ENCODE results near the gene HOOK1. TPM values are rescaled to one million over a fixed set of nuclear protein-coding genes. Genes with fewer than 3 reads are reported as not detected.
A peak's percentile ranks its signal among the peaks of the same experiment; 100 is the strongest.

Gene HOOK1
- total and polyA plus RNA-seq, 2 of the 13 experiments (the other 11 are each of a cell fraction or from before 2014, with no cell fraction given): 11.3 to 24.2 TPM

DNA sequence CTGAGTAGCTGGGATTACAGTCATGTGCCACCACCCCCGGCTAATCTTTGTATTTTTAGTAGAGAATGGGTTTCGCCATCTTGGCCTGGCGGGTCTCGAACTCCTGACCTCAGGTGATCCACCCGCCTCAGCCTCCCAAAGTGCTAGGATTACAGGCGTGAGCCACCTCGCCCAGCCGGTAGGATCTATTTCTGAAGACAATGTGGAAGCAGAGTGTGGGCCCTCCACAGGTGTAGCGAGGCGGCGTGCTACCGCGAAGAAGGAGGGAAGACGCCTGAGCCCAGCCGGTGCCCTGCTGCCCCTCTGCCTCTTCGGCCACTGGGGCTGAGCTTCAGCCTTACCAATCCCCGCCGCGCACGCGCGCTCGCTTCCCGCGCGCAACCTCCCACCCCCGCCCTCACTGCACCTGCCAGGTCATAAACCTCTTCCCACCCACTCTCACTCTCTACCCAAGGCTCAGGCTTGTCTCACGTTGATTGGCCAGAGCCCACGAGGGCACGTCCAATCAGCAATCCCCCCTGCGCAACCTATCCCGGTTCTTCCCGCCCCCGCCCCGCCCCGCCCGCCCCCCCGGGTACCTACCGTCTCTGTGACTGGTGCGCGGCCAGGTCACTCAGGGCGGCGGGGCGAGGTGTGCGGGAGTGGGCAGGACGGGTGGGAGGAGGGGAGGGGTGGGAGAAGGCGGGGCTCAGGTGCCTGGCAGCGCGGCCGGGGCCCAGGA, 409 bp upstream of the HOOK1 start (continued):
- TF ChIP-seq, protein P1, sequence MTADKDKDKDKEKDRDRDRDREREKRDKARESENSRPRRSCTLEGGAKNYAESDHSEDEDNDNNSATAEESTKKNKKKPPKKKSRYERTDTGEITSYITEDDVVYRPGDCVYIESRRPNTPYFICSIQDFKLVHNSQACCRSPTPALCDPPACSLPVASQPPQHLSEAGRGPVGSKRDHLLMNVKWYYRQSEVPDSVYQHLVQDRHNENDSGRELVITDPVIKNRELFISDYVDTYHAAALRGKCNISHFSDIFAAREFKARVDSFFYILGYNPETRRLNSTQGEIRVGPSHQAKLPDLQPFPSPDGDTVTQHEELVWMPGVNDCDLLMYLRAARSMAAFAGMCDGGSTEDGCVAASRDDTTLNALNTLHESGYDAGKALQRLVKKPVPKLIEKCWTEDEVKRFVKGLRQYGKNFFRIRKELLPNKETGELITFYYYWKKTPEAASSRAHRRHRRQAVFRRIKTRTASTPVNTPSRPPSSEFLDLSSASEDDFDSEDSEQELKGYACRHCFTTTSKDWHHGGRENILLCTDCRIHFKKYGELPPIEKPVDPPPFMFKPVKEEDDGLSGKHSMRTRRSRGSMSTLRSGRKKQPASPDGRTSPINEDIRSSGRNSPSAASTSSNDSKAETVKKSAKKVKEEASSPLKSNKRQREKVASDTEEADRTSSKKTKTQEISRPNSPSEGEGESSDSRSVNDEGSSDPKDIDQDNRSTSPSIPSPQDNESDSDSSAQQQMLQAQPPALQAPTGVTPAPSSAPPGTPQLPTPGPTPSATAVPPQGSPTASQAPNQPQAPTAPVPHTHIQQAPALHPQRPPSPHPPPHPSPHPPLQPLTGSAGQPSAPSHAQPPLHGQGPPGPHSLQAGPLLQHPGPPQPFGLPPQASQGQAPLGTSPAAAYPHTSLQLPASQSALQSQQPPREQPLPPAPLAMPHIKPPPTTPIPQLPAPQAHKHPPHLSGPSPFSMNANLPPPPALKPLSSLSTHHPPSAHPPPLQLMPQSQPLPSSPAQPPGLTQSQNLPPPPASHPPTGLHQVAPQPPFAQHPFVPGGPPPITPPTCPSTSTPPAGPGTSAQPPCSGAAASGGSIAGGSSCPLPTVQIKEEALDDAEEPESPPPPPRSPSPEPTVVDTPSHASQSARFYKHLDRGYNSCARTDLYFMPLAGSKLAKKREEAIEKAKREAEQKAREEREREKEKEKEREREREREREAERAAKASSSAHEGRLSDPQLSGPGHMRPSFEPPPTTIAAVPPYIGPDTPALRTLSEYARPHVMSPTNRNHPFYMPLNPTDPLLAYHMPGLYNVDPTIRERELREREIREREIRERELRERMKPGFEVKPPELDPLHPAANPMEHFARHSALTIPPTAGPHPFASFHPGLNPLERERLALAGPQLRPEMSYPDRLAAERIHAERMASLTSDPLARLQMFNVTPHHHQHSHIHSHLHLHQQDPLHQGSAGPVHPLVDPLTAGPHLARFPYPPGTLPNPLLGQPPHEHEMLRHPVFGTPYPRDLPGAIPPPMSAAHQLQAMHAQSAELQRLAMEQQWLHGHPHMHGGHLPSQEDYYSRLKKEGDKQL (CRISPR knock-in tag; IDR thresholded peaks at IDR 0.05; ENCODE audit: low read depth): no peak
- TF ChIP-seq, protein P2, sequence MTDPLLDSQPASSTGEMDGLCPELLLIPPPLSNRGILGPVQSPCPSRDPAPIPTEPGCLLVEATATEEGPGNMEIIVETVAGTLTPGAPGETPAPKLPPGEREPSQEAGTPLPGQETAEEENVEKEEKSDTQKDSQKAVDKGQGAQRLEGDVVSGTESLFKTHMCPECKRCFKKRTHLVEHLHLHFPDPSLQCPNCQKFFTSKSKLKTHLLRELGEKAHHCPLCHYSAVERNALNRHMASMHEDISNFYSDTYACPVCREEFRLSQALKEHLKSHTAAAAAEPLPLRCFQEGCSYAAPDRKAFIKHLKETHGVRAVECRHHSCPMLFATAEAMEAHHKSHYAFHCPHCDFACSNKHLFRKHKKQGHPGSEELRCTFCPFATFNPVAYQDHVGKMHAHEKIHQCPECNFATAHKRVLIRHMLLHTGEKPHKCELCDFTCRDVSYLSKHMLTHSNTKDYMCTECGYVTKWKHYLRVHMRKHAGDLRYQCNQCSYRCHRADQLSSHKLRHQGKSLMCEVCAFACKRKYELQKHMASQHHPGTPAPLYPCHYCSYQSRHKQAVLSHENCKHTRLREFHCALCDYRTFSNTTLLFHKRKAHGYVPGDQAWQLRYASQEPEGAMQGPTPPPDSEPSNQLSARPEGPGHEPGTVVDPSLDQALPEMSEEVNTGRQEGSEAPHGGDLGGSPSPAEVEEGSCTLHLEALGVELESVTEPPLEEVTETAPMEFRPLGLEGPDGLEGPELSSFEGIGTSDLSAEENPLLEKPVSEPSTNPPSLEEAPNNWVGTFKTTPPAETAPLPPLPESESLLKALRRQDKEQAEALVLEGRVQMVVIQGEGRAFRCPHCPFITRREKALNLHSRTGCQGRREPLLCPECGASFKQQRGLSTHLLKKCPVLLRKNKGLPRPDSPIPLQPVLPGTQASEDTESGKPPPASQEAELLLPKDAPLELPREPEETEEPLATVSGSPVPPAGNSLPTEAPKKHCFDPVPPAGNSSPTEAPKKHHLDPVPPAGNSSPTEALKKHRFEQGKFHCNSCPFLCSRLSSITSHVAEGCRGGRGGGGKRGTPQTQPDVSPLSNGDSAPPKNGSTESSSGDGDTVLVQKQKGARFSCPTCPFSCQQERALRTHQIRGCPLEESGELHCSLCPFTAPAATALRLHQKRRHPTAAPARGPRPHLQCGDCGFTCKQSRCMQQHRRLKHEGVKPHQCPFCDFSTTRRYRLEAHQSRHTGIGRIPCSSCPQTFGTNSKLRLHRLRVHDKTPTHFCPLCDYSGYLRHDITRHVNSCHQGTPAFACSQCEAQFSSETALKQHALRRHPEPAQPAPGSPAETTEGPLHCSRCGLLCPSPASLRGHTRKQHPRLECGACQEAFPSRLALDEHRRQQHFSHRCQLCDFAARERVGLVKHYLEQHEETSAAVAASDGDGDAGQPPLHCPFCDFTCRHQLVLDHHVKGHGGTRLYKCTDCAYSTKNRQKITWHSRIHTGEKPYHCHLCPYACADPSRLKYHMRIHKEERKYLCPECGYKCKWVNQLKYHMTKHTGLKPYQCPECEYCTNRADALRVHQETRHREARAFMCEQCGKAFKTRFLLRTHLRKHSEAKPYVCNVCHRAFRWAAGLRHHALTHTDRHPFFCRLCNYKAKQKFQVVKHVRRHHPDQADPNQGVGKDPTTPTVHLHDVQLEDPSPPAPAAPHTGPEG (CRISPR knock-in tag; IDR thresholded peaks at IDR 0.05): no peak
- TF ChIP-seq, protein P3, sequence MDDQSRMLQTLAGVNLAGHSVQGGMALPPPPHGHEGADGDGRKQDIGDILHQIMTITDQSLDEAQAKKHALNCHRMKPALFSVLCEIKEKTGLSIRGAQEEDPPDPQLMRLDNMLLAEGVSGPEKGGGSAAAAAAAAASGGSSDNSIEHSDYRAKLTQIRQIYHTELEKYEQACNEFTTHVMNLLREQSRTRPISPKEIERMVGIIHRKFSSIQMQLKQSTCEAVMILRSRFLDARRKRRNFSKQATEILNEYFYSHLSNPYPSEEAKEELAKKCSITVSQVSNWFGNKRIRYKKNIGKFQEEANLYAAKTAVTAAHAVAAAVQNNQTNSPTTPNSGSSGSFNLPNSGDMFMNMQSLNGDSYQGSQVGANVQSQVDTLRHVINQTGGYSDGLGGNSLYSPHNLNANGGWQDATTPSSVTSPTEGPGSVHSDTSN (CRISPR knock-in tag; IDR thresholded peaks at IDR 0.05; ENCODE audit: borderline replicate concordance): peak; percentile 20; the same call in 1 of the 2 replicates
- TF ChIP-seq ZNF557 (CRISPR knock-in tag; IDR thresholded peaks at IDR 0.05) (no peak), YEATS2 (CRISPR knock-in tag; IDR thresholded peaks at IDR 0.05; ENCODE audit: borderline replicate concordance) (no peak), ZSCAN9 (CRISPR knock-in tag; IDR thresholded peaks at IDR 0.05; ENCODE audit: borderline replicate concordance) (no peak), ZNF446 (CRISPR knock-in tag; IDR thresholded peaks at IDR 0.05) (no peak), AKAP8 (CRISPR knock-in tag; IDR thresholded peaks at IDR 0.05) (no peak), ZKSCAN8 (CRISPR knock-in tag; IDR thresholded peaks at IDR 0.05; ENCODE audit: borderline replicate concordance) (0 out of 2 replicates have a peak, but pooled peaks have one; percentile 21), ZFYVE20 (CRISPR knock-in tag; IDR thresholded peaks at IDR 0.05; ENCODE audit: borderline replicate concordance, low read depth) (no peak), NFKB2 (CRISPR knock-in tag; IDR thresholded peaks at IDR 0.05; ENCODE audit: borderline replicate concordance) (peak; percentile 55; the same call in 1 of the 2 replicates), HDAC1 (CRISPR knock-in tag; IDR thresholded peaks at IDR 0.05) (peak; percentile 41)

All from HepG2 (cell line).